Thyroid gland (tissue), 4 donors: ENCODE results near the gene TNNT2. TPM values are rescaled to one million over a fixed set of nuclear protein-coding genes. Genes with fewer than 3 reads are reported as not detected.

Source experiments
- DNase-seq, 2 donors: peaks; one replicate each; pipeline ENCODE4 v3.0.0-alpha.2; 2019
- H3K27ac ChIP-seq, 3 donors: fragments of 200-600 bp; sonication (generic); 1 replicate in 2 of 3; 2 replicates in 1 of 3; pipeline ENCODE4 v1.5.1; 2016 to 2019; ENCODE audit warnings: mild to moderate bottlenecking in 1 of 3, moderate library complexity in 1 of 3
- H3K27me3 ChIP-seq: fragments of 200-600 bp; sonication (generic); one replicate; pipeline ENCODE4 v1.5.1; 2019
- H3K36me3 ChIP-seq, 2 donors: fragments of 200-600 bp; sonication (generic); one replicate each; pipeline ENCODE4 v1.5.1; 2016 to 2019
- H3K4me1 ChIP-seq, 2 donors: fragments of 200-600 bp; sonication (generic); one replicate each; pipeline ENCODE4 v1.5.1; 2017 to 2019
- H3K4me3 ChIP-seq, 3 donors: fragments of 200-600 bp; sonication (generic); replicated peaks in 1 of 3; 1 replicate in 2 of 3; 2 replicates in 1 of 3; pipeline ENCODE4 v1.5.1; 2016; ENCODE audit warnings: mild to moderate bottlenecking in 1 of 3
- H3K9me3 ChIP-seq: fragments of 200-600 bp; sonication (generic); one replicate; pipeline ENCODE4 v1.5.1; 2017
- CTCF ChIP-seq, 6 experiments: fragments of 200-600 bp in 3 of 6; fragments of 450-650 bp in 3 of 6; sonication (generic) in 3 of 6; IDR thresholded peaks; one replicate each; pipeline ENCODE4 v1.5.1; 2016 to 2019; ENCODE audit warnings: antibody characterized with exemption in 6 of 6, mild to moderate bottlenecking in 2 of 6, inconsistent platforms in 1 of 6, moderate library complexity in 1 of 6
- POLR2A ChIP-seq, 2 donors: fragments of 450-650 bp; IDR thresholded peaks; one replicate each; pipeline ENCODE4 v1.6.1; 2017; ENCODE audit warnings: antibody characterized with exemption in 2 of 2, mild to moderate bottlenecking in 2 of 2, moderate library complexity in 1 of 2
- WGBS, 2 donors: methylation state at CpG; one replicate each; pipeline ENCODE4 v1.1.5; 2017; 5-methylcytosine and 5-hydroxymethylcytosine counted together
- intact Hi-C: fragments of 100-400 bp; cut with DNase I; formaldehyde crosslinking; loops from one replicate; pipeline ENCODE4 v1.15.1; 2023
- total RNA-seq, 4 donors: library from RNA; depleted of rRNA; stranded (reverse); fragments of >200 nt; gene quantifications; one replicate each; pipeline ENCODE4 v1.2.3, GENCODE V29; 2016

TNNT2 gene
- total RNA-seq, 4 donors from 2014 or later, result 0.24 TPM; not detected in 3

GRCh38 chr1:201366696-201367095 is 10.8 kb downstream of the TNNT2 start:
- no peaks in the 10 kb centered on the region for H3K27me3 ChIP-seq
- intact Hi-C loops, result no loop called here
- no peak for TF ChIP-seq CTCF (IDR thresholded peaks at IDR 0.05)
- TF ChIP-seq POLR2A (IDR thresholded peaks at IDR 0.05), result no peak
- no peak for DNase-seq
- whole genome bisulfite sequencing, 2 donors, result 66 to 79% methylated on average over 4 to 7 of the region's 7 CpGs
- no peaks in the 10 kb centered on the region for H3K4me1 ChIP-seq
- H3K4me3 ChIP-seq, result no peak overlapping the region
- H3K36me3 ChIP-seq, result no peaks in the 10 kb centered on the region
- H3K27ac ChIP-seq, result no peak overlapping the region
- no peaks in the 10 kb centered on the region for H3K9me3 ChIP-seq

- intact Hi-C loops, result no loop called here
- no peak overlapping the region for H3K4me3 ChIP-seq
- TF ChIP-seq POLR2A (IDR thresholded peaks at IDR 0.05) (no peak), CTCF (IDR thresholded peaks at IDR 0.05) (no peak)
- 76 to 78% methylated on average over 8 to 10 of the region's 11 CpGs for WGBS, 2 donors
- H3K27ac ChIP-seq, result no peak overlapping the region
- H3K4me1 ChIP-seq, result no peaks in the 10 kb centered on the region
- H3K36me3 ChIP-seq, result no peaks in the 10 kb centered on the region
- H3K9me3 ChIP-seq, result no peaks in the 10 kb centered on the region
- no peaks in the 10 kb centered on the region for H3K27me3 ChIP-seq
- no peak for DNase-seq
Observed at GRCh38 chr1:201365251-201365650, 12.2 kb downstream of the TNNT2 start.

GRCh38 chr1:201364808-201365105 is 12.7 kb downstream of the TNNT2 start:
- 81 to 87% methylated on average over 6 of the region's 6 CpGs for WGBS, 2 donors
- no peak for DNase-seq
- no peaks in the 10 kb centered on the region for H3K36me3 ChIP-seq

GRCh38 chr1:201363467-201363866 is 14.0 kb downstream of the TNNT2 start:
- no peaks in the 10 kb centered on the region for H3K27me3 ChIP-seq
- H3K27ac ChIP-seq, result no peak overlapping the region
- no peaks in the 10 kb centered on the region for H3K9me3 ChIP-seq
- no peak for DNase-seq
- intact Hi-C loops, result no loop called here
- H3K36me3 ChIP-seq, result no peaks in the 10 kb centered on the region
- TF ChIP-seq POLR2A (IDR thresholded peaks at IDR 0.05) (no peak), CTCF (IDR thresholded peaks at IDR 0.05) (no peak)
- no peak overlapping the region for H3K4me3 ChIP-seq
- WGBS, 2 donors, result 75 to 82% methylated on average over 8 of the region's 8 CpGs
- no peaks in the 10 kb centered on the region for H3K4me1 ChIP-seq

More at GRCh38 chr1:201364808-201365105, 12.7 kb downstream of the TNNT2 start:
- Histone ChIP-seq H3K4me3 (no peak overlapping the region), H3K27me3 (no peaks in the 10 kb centered on the region), H3K27ac (no peak overlapping the region), H3K4me1 (no peaks in the 10 kb centered on the region), H3K9me3 (no peaks in the 10 kb centered on the region)
- TF ChIP-seq POLR2A (IDR thresholded peaks at IDR 0.05), result no peak
- no peak for TF ChIP-seq CTCF (IDR thresholded peaks at IDR 0.05)
- intact Hi-C loops, result no loop called here

- intact Hi-C loops, result loop anchor here (1.0 kb wide), 1 partner anchor 109 kb away; no protein-coding TSS in a partner anchor
- Histone ChIP-seq H3K36me3 (no peaks in the 10 kb centered on the region), H3K4me3 (no peak overlapping the region), H3K4me1 (no peaks in the 10 kb centered on the region), H3K27me3 (no peaks in the 10 kb centered on the region), H3K9me3 (no peaks in the 10 kb centered on the region), H3K27ac (no peak overlapping the region)
- DNase-seq, result no peak
- no peak for TF ChIP-seq POLR2A (IDR thresholded peaks at IDR 0.05)
- TF ChIP-seq CTCF (IDR thresholded peaks at IDR 0.05), result no peak
- 87 to 92% methylated on average over 3 of the region's 3 CpGs for WGBS, 2 donors
Observed at GRCh38 chr1:201362906-201363305, 14.6 kb downstream of the TNNT2 start.
